Dermis blood vessel endothelial cell (primary cell): ENCODE results near the gene SLC6A6. TPM values are rescaled to one million over a fixed set of nuclear protein-coding genes. Genes with fewer than 3 reads are reported as not detected.
A peak's percentile ranks its signal among the peaks of the same experiment; 100 is the strongest.
"Not testable (repeated sequence)": the region's sequence is repeated elsewhere in the genome, so short reads cannot be mapped to it uniquely, and the experiment has no call there.

ENCODE experiments used
- DNase-seq: peaks from one replicate; pipeline ENCODE4 v3.0.0; 2010
- total RNA-seq: library from RNA; depleted of rRNA; stranded (reverse); fragments of >200 nt; gene quantifications from 2 replicates; pipeline ENCODE4 v1.2.3, GENCODE V29; 2014

The SLC6A6 gene
- total RNA-seq, 1 donor from 2014 or later, result 10.9 TPM

- not testable (repeated sequence) for DNase-seq
Observed at GRCh38 chr3:14437705-14438104, 35.3 kb downstream of the SLC6A6 start.

- no peak for DNase-seq
Observed at GRCh38 chr3:14438262-14438661, 35.9 kb downstream of the SLC6A6 start.

- no peak for DNase-seq
Observed at GRCh38 chr3:14438929-14439328, 36.5 kb downstream of the SLC6A6 start.

GRCh38 chr3:14439501-14440167, 37.2 kb downstream of the SLC6A6 start:
- peak; percentile 86 for DNase-seq

GRCh38 chr3:14440168-14440518, 37.7 kb downstream of the SLC6A6 start:
- no peak for DNase-seq

GRCh38 chr3:14440531-14441239, 38.3 kb downstream of the SLC6A6 start:
- DNase-seq, result peak; percentile 72

- peak; percentile 59 for DNase-seq
Observed at GRCh38 chr3:14441240-14441919, 39.0 kb downstream of the SLC6A6 start.

GRCh38 chr3:14441920-14442300, 39.5 kb downstream of the SLC6A6 start:
- DNase-seq, result no peak

GRCh38 chr3:14444380-14444779, 42.0 kb downstream of the SLC6A6 start:
- DNase-seq, result no peak

GRCh38 chr3:14445773-14446172, 43.4 kb downstream of the SLC6A6 start:
- DNase-seq, result no peak

- DNase-seq, result no peak
Observed at GRCh38 chr3:14446988-14447570, 44.7 kb downstream of the SLC6A6 start.

- no peak for DNase-seq
Observed at GRCh38 chr3:14448063-14448462, 45.7 kb downstream of the SLC6A6 start.

GRCh38 chr3:14448756-14449727, 46.6 kb downstream of the SLC6A6 start:
- no peak for DNase-seq

GRCh38 chr3:14450506-14450905, 48.1 kb downstream of the SLC6A6 start:
- no peak for DNase-seq

GRCh38 chr3:14450922-14451606, 48.7 kb downstream of the SLC6A6 start:
- no peak for DNase-seq

GRCh38 chr3:14451844-14452739, 49.7 kb downstream of the SLC6A6 start:
- peak; percentile 87 for DNase-seq

- DNase-seq, result peak; percentile 99
Observed at GRCh38 chr3:14452740-14453710, 50.6 kb downstream of the SLC6A6 start.

- no peak for DNase-seq
Observed at GRCh38 chr3:14453876-14454638, 51.7 kb downstream of the SLC6A6 start.
